ENCODE results near the gene PPA1.

- no peak for TF ChIP-seq EZH2 (IDR thresholded peaks at IDR 0.05; ENCODE audit: low read length)
- TF ChIP-seq CTCF (optimal IDR thresholded peaks at IDR 0.05 in 1 of 3, IDR thresholded peaks at IDR 0.05 in 1 of 3, conservative IDR thresholded peaks at IDR 0.05 in 1 of 3; ENCODE audit: extremely low read depth in 1 of 3, insufficient read depth in 2 of 3, low read length in 3 of 3), result no peak
These were observed 48.4 kb upstream of the PPA1 start for GRCh38 chr10:70281609-70282008.

Data from keratinocyte (primary cell).